Measurements from ENCODE around the gene CRYBG1.
"Not testable (repeated sequence)": the region's sequence is repeated elsewhere in the genome, so short reads cannot be mapped to it uniquely, and the experiment has no call there.

CRYBG1 gene

GRCh38 chr6:106509420-106510089 is 149.0 kb downstream of the CRYBG1 start:
- Histone ChIP-seq H3K4me1 (ENCODE audit: control insufficient read depth, insufficient read depth, low read length) (peaks cover 21% of the 10 kb centered on the region), H3K27ac (ENCODE audit: low read depth, low read length) (no peak overlapping the region), H3K9ac (ENCODE audit: low read depth, low read length) (no peak overlapping the region), H3K27me3 (ENCODE audit: control insufficient read depth, insufficient read depth, low read length) (peaks cover 76% of the 10 kb centered on the region), H3K36me3 (ENCODE audit: control insufficient read depth, insufficient read depth, low read length) (no peaks in the 10 kb centered on the region), H3K9me3 (ENCODE audit: control insufficient read depth, insufficient read depth, low read length) (no peaks in the 10 kb centered on the region), H3K4me3 (ENCODE audit: low read depth, low read length) (peak overlapping the region; percentile 69)

GRCh38 chr6:106510090-106510970 is 149.8 kb downstream of the CRYBG1 start:
- Histone ChIP-seq H3K27me3 (ENCODE audit: control insufficient read depth, insufficient read depth, low read length) (peaks cover 80% of the 10 kb centered on the region), H3K36me3 (ENCODE audit: control insufficient read depth, insufficient read depth, low read length) (no peaks in the 10 kb centered on the region), H3K27ac (ENCODE audit: low read depth, low read length) (no peak overlapping the region), H3K9me3 (ENCODE audit: control insufficient read depth, insufficient read depth, low read length) (no peaks in the 10 kb centered on the region), H3K4me1 (ENCODE audit: control insufficient read depth, insufficient read depth, low read length) (peaks cover 21% of the 10 kb centered on the region), H3K9ac (ENCODE audit: low read depth, low read length) (no peak overlapping the region), H3K4me3 (ENCODE audit: low read depth, low read length) (peak overlapping the region; percentile 69)

GRCh38 chr6:106511288-106512047 is 151.0 kb downstream of the CRYBG1 start:
- Histone ChIP-seq H3K4me1 (ENCODE audit: control insufficient read depth, insufficient read depth, low read length) (peaks cover 21% of the 10 kb centered on the region), H3K9me3 (ENCODE audit: control insufficient read depth, insufficient read depth, low read length) (no peaks in the 10 kb centered on the region), H3K27me3 (ENCODE audit: control insufficient read depth, insufficient read depth, low read length) (peaks cover 80% of the 10 kb centered on the region), H3K9ac (ENCODE audit: low read depth, low read length) (no peak overlapping the region), H3K27ac (ENCODE audit: low read depth, low read length) (no peak overlapping the region), H3K36me3 (ENCODE audit: control insufficient read depth, insufficient read depth, low read length) (no peaks in the 10 kb centered on the region), H3K4me3 (ENCODE audit: low read depth, low read length) (peak overlapping the region; percentile 63)

- Histone ChIP-seq H3K9me3 (ENCODE audit: control insufficient read depth, insufficient read depth, low read length) (no peaks in the 10 kb centered on the region), H3K4me3 (ENCODE audit: low read depth, low read length) (peak overlapping the region; percentile 63), H3K9ac (ENCODE audit: low read depth, low read length) (no peak overlapping the region), H3K36me3 (ENCODE audit: control insufficient read depth, insufficient read depth, low read length) (no peaks in the 10 kb centered on the region), H3K27ac (ENCODE audit: low read depth, low read length) (no peak overlapping the region), H3K4me1 (ENCODE audit: control insufficient read depth, insufficient read depth, low read length) (peaks cover 21% of the 10 kb centered on the region), H3K27me3 (ENCODE audit: control insufficient read depth, insufficient read depth, low read length) (peaks cover 76% of the 10 kb centered on the region)
These were observed 151.8 kb downstream of the CRYBG1 start for GRCh38 chr6:106512048-106512967.

GRCh38 chr6:106512968-106513574 is 152.6 kb downstream of the CRYBG1 start:
- Histone ChIP-seq H3K36me3 (ENCODE audit: control insufficient read depth, insufficient read depth, low read length) (no peaks in the 10 kb centered on the region), H3K9ac (ENCODE audit: low read depth, low read length) (no peak overlapping the region), H3K27me3 (ENCODE audit: control insufficient read depth, insufficient read depth, low read length) (peaks cover 69% of the 10 kb centered on the region), H3K27ac (ENCODE audit: low read depth, low read length) (no peak overlapping the region), H3K4me3 (ENCODE audit: low read depth, low read length) (peak overlapping the region; percentile 63), H3K4me1 (ENCODE audit: control insufficient read depth, insufficient read depth, low read length) (peaks cover 21% of the 10 kb centered on the region), H3K9me3 (ENCODE audit: control insufficient read depth, insufficient read depth, low read length) (no peaks in the 10 kb centered on the region)

- no peaks in the 10 kb centered on the region for H3K36me3 ChIP-seq (ENCODE audit: control insufficient read depth, insufficient read depth, low read length)
- H3K27ac ChIP-seq (ENCODE audit: low read depth, low read length) = no peak overlapping the region
- no peaks in the 10 kb centered on the region for H3K9me3 ChIP-seq (ENCODE audit: control insufficient read depth, insufficient read depth, low read length)
- no peak overlapping the region for H3K9ac ChIP-seq (ENCODE audit: low read depth, low read length)
- peaks cover 21% of the 10 kb centered on the region for H3K4me1 ChIP-seq (ENCODE audit: control insufficient read depth, insufficient read depth, low read length)
- H3K4me3 ChIP-seq (ENCODE audit: low read depth, low read length) = no peak overlapping the region
- H3K27me3 ChIP-seq (ENCODE audit: control insufficient read depth, insufficient read depth, low read length) = peaks cover 59% of the 10 kb centered on the region
These were observed 153.5 kb downstream of the CRYBG1 start for GRCh38 chr6:106513808-106514582.

- no peaks in the 10 kb centered on the region for H3K36me3 ChIP-seq (ENCODE audit: control insufficient read depth, insufficient read depth, low read length)
- peaks cover 21% of the 10 kb centered on the region for H3K4me1 ChIP-seq (ENCODE audit: control insufficient read depth, insufficient read depth, low read length)
- peaks cover 54% of the 10 kb centered on the region for H3K27me3 ChIP-seq (ENCODE audit: control insufficient read depth, insufficient read depth, low read length)
- H3K9ac ChIP-seq (ENCODE audit: low read depth, low read length) = no peak overlapping the region
- H3K4me3 ChIP-seq (ENCODE audit: low read depth, low read length) = no peak overlapping the region
- no peaks in the 10 kb centered on the region for H3K9me3 ChIP-seq (ENCODE audit: control insufficient read depth, insufficient read depth, low read length)
- H3K27ac ChIP-seq (ENCODE audit: low read depth, low read length) = no peak overlapping the region
These were observed 154.0 kb downstream of the CRYBG1 start for GRCh38 chr6:106514583-106514885.

- H3K27ac ChIP-seq (ENCODE audit: low read depth, low read length); H3K9ac ChIP-seq (ENCODE audit: low read depth, low read length); H3K9me3 ChIP-seq (ENCODE audit: control insufficient read depth, insufficient read depth, low read length); H3K4me3 ChIP-seq (ENCODE audit: low read depth, low read length); H3K36me3 ChIP-seq (ENCODE audit: control insufficient read depth, insufficient read depth, low read length): not testable (repeated sequence)
- H3K4me1 ChIP-seq (ENCODE audit: control insufficient read depth, insufficient read depth, low read length) = peaks cover 21% of the 10 kb centered on the region
- H3K27me3 ChIP-seq (ENCODE audit: control insufficient read depth, insufficient read depth, low read length) = peaks cover 44% of the 10 kb centered on the region
These were observed 155.1 kb downstream of the CRYBG1 start for GRCh38 chr6:106515582-106515981.

GRCh38 chr6:106516616-106517015 is 156.1 kb downstream of the CRYBG1 start:
- no peaks in the 10 kb centered on the region for H3K9me3 ChIP-seq (ENCODE audit: control insufficient read depth, insufficient read depth, low read length)
- H3K9ac ChIP-seq (ENCODE audit: low read depth, low read length) = no peak overlapping the region
- peaks cover 11% of the 10 kb centered on the region for H3K4me1 ChIP-seq (ENCODE audit: control insufficient read depth, insufficient read depth, low read length)
- peaks cover 33% of the 10 kb centered on the region for H3K27me3 ChIP-seq (ENCODE audit: control insufficient read depth, insufficient read depth, low read length)
- no peak overlapping the region for H3K27ac ChIP-seq (ENCODE audit: low read depth, low read length)
- no peaks in the 10 kb centered on the region for H3K36me3 ChIP-seq (ENCODE audit: control insufficient read depth, insufficient read depth, low read length)
- H3K4me3 ChIP-seq (ENCODE audit: low read depth, low read length) = no peak overlapping the region

Measured in HUES48 (cell line).